Measurements from ENCODE around the gene PTPRS.

The PTPRS gene

GRCh38 chr19:5361407-5361806 is 20.8 kb upstream of the PTPRS start:
- H3K9me3 Mint-ChIP-seq: no peaks in the 10 kb centered on the region
- DNase-seq (no peak), ATAC-seq (no peak)
- H3K27ac Mint-ChIP-seq: no peak overlapping the region
- no peak overlapping the region for H3K4me3 Mint-ChIP-seq
- no peaks in the 10 kb centered on the region for H3K4me1 Mint-ChIP-seq
- no peaks in the 10 kb centered on the region for H3K36me3 Mint-ChIP-seq (ENCODE audit: low read depth)
- peaks cover 31% of the 10 kb centered on the region for H3K27me3 Mint-ChIP-seq

DNA sequence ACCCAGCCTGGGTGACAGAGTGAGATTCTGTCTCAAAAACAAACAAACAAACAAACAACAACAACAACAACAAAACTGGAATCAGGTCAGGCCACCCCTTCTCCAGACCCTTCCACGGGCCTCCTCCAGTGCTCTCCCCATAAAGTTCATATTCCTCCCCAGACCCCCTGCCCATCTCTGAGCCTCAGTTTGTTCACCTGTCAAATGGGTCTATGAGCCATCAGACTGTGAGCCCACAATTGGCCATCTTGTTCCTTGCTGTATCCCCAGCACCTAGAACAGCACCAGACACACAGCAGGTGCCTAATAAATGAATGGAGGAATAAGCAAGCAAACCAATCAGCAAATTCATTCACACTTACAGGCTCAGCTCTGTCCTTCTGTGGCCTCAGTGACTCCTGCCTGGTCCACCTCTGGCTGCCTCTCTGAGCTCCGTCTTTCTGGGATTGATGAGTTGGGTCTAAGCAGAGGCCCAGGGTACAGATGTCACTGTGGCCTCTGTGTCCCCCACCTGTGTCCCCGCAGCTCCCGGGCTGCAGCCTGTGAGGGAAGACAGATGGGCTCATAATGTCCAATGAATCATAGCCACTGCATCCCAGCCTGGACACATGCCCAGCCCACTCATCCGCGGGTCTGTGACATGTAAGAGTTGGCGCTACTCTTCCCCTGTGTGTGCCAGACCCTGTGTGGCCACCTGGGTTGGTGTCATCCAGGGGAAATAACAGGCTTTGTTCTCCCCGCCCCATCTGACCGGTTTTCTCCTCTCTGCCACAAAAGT is 19.6 kb upstream of the PTPRS start:
- Mint-ChIP-seq H3K27ac (no peak overlapping the region), H3K9me3 (no peaks in the 10 kb centered on the region), H3K27me3 (peaks cover 37% of the 10 kb centered on the region), H3K4me1 (no peaks in the 10 kb centered on the region), H3K4me3 (no peak overlapping the region), H3K36me3 (ENCODE audit: low read depth) (no peaks in the 10 kb centered on the region)
- no peak for ATAC-seq
- no peak for DNase-seq

- H3K9me3 Mint-ChIP-seq: no peaks in the 10 kb centered on the region
- ATAC-seq: no peak
- DNase-seq: no peak
- no peaks in the 10 kb centered on the region for H3K36me3 Mint-ChIP-seq (ENCODE audit: low read depth)
- peaks cover 35% of the 10 kb centered on the region for H3K27me3 Mint-ChIP-seq
- H3K27ac Mint-ChIP-seq: no peak overlapping the region
- H3K4me1 Mint-ChIP-seq: no peaks in the 10 kb centered on the region
- H3K4me3 Mint-ChIP-seq: no peak overlapping the region
Observed at GRCh38 chr19:5358173-5358800, 17.7 kb upstream of the PTPRS start.

DNA sequence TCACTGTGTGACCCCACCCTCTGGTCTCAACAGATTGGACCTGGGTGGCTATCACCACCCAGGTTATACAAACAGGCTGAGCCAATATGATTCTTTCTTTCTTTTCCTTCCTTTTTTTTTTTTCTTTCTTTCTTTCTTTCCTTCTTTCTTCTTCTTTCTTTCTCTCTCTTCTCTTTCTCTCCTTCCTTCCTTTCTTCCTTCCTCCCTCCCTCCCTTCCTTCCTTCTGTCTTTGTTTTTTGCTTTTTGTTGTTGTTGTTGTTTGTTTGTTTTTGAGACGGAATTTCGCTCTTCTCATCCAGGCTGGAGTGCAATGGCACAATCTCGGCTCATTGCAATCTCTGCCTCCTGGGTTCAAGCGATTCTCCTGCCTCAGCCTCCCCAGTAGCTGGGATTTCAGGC is 17.0 kb upstream of the PTPRS start:
- Mint-ChIP-seq H3K27me3 (peaks cover 35% of the 10 kb centered on the region), H3K27ac (no peak overlapping the region)

GRCh38 chr19:5356918-5357317 is 16.3 kb upstream of the PTPRS start:
- no peaks in the 10 kb centered on the region for H3K9me3 Mint-ChIP-seq
- DNase-seq: no peak
- no peak for ATAC-seq
- no peak overlapping the region for H3K27ac Mint-ChIP-seq
- H3K4me1 Mint-ChIP-seq: no peaks in the 10 kb centered on the region
- no peaks in the 10 kb centered on the region for H3K36me3 Mint-ChIP-seq (ENCODE audit: low read depth)
- peaks cover 39% of the 10 kb centered on the region for H3K27me3 Mint-ChIP-seq
- no peak overlapping the region for H3K4me3 Mint-ChIP-seq

More for the DNA sequence above, 17.0 kb upstream of the PTPRS start:
- no peak for DNase-seq
- Mint-ChIP-seq H3K36me3 (ENCODE audit: low read depth) (no peaks in the 10 kb centered on the region), H3K9me3 (no peaks in the 10 kb centered on the region), H3K4me3 (no peak overlapping the region), H3K4me1 (no peaks in the 10 kb centered on the region)
- no peak for ATAC-seq

DNA sequence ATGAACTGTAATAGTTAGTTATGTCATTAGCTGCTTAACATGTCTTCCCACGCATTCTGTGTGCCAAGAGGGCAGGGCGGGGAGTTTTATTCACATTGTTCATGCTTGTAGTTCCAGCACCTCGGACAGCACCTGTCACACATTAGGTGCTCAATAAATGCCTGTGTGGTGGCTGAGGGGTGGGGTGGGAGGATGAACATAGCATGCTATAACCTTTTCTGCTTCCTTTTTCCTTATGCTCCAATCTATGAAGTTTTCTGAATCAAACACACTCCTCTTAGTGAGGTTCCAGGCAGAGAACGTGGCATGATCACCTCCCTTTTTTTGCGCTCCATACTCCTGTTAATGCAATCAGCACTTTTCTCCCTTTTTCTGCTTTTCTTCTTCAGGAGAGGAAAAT is 15.8 kb upstream of the PTPRS start:
- Mint-ChIP-seq H3K36me3 (ENCODE audit: low read depth) (no peaks in the 10 kb centered on the region), H3K9me3 (no peaks in the 10 kb centered on the region), H3K27me3 (peaks cover 41% of the 10 kb centered on the region), H3K4me3 (no peak overlapping the region), H3K4me1 (no peaks in the 10 kb centered on the region), H3K27ac (no peak overlapping the region)
- no peak for ATAC-seq
- DNase-seq: no peak

GRCh38 chr19:5355693-5356092 is 15.1 kb upstream of the PTPRS start:
- Mint-ChIP-seq H3K27ac (no peak overlapping the region), H3K27me3 (peaks cover 41% of the 10 kb centered on the region), H3K4me1 (no peaks in the 10 kb centered on the region), H3K9me3 (no peaks in the 10 kb centered on the region), H3K36me3 (ENCODE audit: low read depth) (no peaks in the 10 kb centered on the region), H3K4me3 (no peak overlapping the region)
- DNase-seq: no peak
- no peak for ATAC-seq

- Mint-ChIP-seq H3K27me3 (peaks cover 42% of the 10 kb centered on the region), H3K36me3 (ENCODE audit: low read depth) (no peaks in the 10 kb centered on the region)
- no peak for ATAC-seq
Observed at GRCh38 chr19:5355076-5355475, 14.5 kb upstream of the PTPRS start.

DNA sequence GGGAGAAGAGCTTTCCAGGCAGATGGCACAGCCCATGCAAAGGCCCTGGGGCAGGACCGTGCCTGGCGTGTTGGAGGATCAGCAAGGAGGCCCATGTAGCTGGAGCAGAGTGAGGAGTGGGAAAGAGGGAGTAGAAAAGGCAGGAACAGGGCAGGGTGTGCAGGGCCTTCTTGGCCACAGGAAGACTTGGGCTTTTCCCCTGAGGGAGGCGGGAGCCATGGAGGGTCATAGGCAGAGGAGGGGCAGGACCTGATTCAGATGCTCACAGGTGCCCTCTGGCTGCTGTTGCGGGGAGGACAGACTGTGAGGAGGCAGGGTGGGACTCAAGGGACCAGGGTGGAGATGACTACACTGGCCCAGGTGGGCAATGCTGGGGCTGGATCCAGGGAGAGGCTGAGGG is 13.8 kb upstream of the PTPRS start:
- Mint-ChIP-seq H3K4me1 (no peaks in the 10 kb centered on the region), H3K36me3 (ENCODE audit: low read depth) (no peaks in the 10 kb centered on the region), H3K27ac (no peak overlapping the region), H3K4me3 (no peak overlapping the region), H3K27me3 (peaks cover 42% of the 10 kb centered on the region), H3K9me3 (no peaks in the 10 kb centered on the region)
- DNase-seq (peak; percentile 43), ATAC-seq (peak; percentile 43)

More at GRCh38 chr19:5355076-5355475, 14.5 kb upstream of the PTPRS start:
- Mint-ChIP-seq H3K9me3 (no peaks in the 10 kb centered on the region), H3K4me3 (no peak overlapping the region), H3K4me1 (no peaks in the 10 kb centered on the region), H3K27ac (no peak overlapping the region)
- DNase-seq: no peak

DNA sequence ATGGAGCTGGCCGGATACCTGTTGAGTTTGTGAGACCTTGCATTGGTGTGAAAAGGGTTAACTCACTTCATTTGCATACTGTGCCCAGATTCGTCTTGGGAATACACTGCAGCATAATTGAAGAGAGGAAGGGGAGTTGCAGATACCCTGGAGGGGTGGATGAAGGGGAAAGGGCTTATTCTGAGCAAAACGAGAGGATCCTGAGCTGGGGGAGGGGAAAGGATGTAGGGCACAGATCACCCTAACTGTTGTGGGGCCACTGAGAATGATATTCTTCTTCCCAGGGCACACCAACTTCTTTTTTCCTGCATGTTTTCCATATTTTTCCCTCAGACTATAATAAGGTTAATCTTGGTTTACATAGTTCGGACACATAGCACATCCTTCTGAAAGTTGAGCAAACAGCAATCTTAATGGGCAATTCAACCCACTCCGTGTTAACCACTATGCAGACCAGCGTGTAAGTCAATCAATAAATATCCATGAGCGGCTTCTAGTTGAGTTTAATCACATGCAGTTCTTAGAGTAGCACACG is 11.7 kb upstream of the PTPRS start:
- H3K4me1 Mint-ChIP-seq: no peaks in the 10 kb centered on the region
- DNase-seq (no peak), ATAC-seq (no peak)
- H3K27ac Mint-ChIP-seq: no peak overlapping the region
- no peaks in the 10 kb centered on the region for H3K36me3 Mint-ChIP-seq (ENCODE audit: low read depth)
- H3K4me3 Mint-ChIP-seq: no peak overlapping the region
- peaks cover 6% of the 10 kb centered on the region for H3K9me3 Mint-ChIP-seq
- peaks cover 44% of the 10 kb centered on the region for H3K27me3 Mint-ChIP-seq

- no peak for ATAC-seq
- DNase-seq: no peak
- no peak overlapping the region for H3K27ac Mint-ChIP-seq
- H3K36me3 Mint-ChIP-seq (ENCODE audit: low read depth): no peaks in the 10 kb centered on the region
- peaks cover 6% of the 10 kb centered on the region for H3K9me3 Mint-ChIP-seq
- H3K4me3 Mint-ChIP-seq: no peak overlapping the region
- H3K27me3 Mint-ChIP-seq: peaks cover 39% of the 10 kb centered on the region
- no peaks in the 10 kb centered on the region for H3K4me1 Mint-ChIP-seq
Observed at GRCh38 chr19:5351731-5352228, 11.2 kb upstream of the PTPRS start.

DNA sequence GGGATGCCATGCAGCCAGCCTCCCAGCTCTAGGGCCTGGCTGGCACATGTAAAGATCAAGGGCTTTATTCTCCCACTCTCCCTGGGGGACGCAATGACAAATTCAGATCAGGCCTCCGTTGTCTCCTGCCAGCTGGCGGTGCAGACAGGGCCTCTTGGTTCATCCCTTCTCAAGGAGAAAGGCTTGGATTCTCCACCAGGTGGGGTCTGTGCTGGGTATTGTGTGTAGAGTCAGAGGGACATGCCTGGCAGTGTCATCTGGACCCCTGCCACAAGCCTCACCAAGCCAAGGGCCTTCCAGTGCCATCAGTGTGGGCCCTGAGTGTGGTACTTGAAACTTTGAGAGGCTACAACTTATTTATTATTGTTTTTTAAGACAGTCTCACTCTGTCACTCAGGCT is 8.4 kb upstream of the PTPRS start:
- H3K36me3 Mint-ChIP-seq (ENCODE audit: low read depth): no peaks in the 10 kb centered on the region
- H3K4me1 Mint-ChIP-seq: peaks cover 9% of the 10 kb centered on the region
- ATAC-seq (no peak), DNase-seq (no peak)
- peaks cover 6% of the 10 kb centered on the region for H3K9me3 Mint-ChIP-seq
- no peak overlapping the region for H3K27ac Mint-ChIP-seq
- H3K27me3 Mint-ChIP-seq: peaks cover 34% of the 10 kb centered on the region
- no peak overlapping the region for H3K4me3 Mint-ChIP-seq

- Mint-ChIP-seq H3K4me1 (peaks cover 10% of the 10 kb centered on the region), H3K27me3 (peaks cover 42% of the 10 kb centered on the region), H3K9me3 (peaks cover 6% of the 10 kb centered on the region), H3K27ac (no peak overlapping the region), H3K36me3 (ENCODE audit: low read depth) (no peaks in the 10 kb centered on the region), H3K4me3 (no peak overlapping the region)
- DNase-seq: no peak
- ATAC-seq: peak; percentile 63
Observed at GRCh38 chr19:5345895-5346386, 5.3 kb upstream of the PTPRS start.

GRCh38 chr19:5343848-5344247 is 3.2 kb upstream of the PTPRS start:
- Mint-ChIP-seq H3K27ac (no peak overlapping the region), H3K4me3 (no peak overlapping the region), H3K9me3 (peaks cover 6% of the 10 kb centered on the region), H3K4me1 (peaks cover 18% of the 10 kb centered on the region), H3K27me3 (peaks cover 47% of the 10 kb centered on the region), H3K36me3 (ENCODE audit: low read depth) (no peaks in the 10 kb centered on the region)
- DNase-seq: no peak
- no peak for ATAC-seq
